Loucy (cell line): Measurements from ENCODE around the gene RNASET2.

Source experiments
- H2AFZ ChIP-seq: fragments of 200-600 bp; sonication (generic); 2 replicates; pipeline ENCODE4 v1.6.0; 2016; ENCODE audit warnings: antibody characterized with exemption, mild to moderate bottlenecking, low read length, moderate library complexity
- H3F3A ChIP-seq: fragments of 200-600 bp; 2 replicates; pipeline ENCODE4 v1.6.0; 2016; ENCODE audit warnings: antibody characterized with exemption, low read depth, mild to moderate bottlenecking
- H3K27me3 ChIP-seq: fragments of 200-600 bp; sonication (generic); 2 replicates; pipeline ENCODE4 v1.6.1; 2014; ENCODE audit warnings: low read length, mild to moderate bottlenecking; ENCODE audit not compliant: insufficient read depth, poor library complexity, severe bottlenecking
- H3K36me3 ChIP-seq: fragments of 200-600 bp; sonication (generic); 2 replicates; pipeline ENCODE4 v1.6.1; 2016; ENCODE audit warnings: low read length; ENCODE audit not compliant: insufficient read depth
- H3K4me1 ChIP-seq: fragments of 200-600 bp; sonication (generic); 2 replicates; pipeline ENCODE4 v1.5.1; 2014; ENCODE audit warnings: low read length, mild to moderate bottlenecking; ENCODE audit not compliant: insufficient read depth, poor library complexity, severe bottlenecking
- H3K4me2 ChIP-seq: fragments of 200-600 bp; sonication (generic); 2 replicates; pipeline ENCODE4 v1.6.0; 2014; ENCODE audit warnings: antibody characterized with exemption, low read length, low read depth, mild to moderate bottlenecking; ENCODE audit not compliant: poor library complexity, severe bottlenecking
- H3K4me3 ChIP-seq: fragments of 200-600 bp; sonication (generic); 2 replicates; pipeline ENCODE4 v1.5.1; 2014; ENCODE audit warnings: low read length, mild to moderate bottlenecking, mixed read lengths; ENCODE audit not compliant: poor library complexity, severe bottlenecking
- H3K79me2 ChIP-seq: fragments of 200-600 bp; sonication (generic); 2 replicates; pipeline ENCODE4 v1.6.1; 2014; ENCODE audit warnings: low read length; ENCODE audit not compliant: insufficient read depth
- H3K9ac ChIP-seq: fragments of 200-600 bp; sonication (generic); 2 replicates; pipeline ENCODE4 v1.6.0; 2014; ENCODE audit warnings: mild to moderate bottlenecking, low read depth, low read length, moderate library complexity; ENCODE audit not compliant: poor library complexity, severe bottlenecking
- H3K9me2 ChIP-seq: fragments of 200-600 bp; sonication (generic); replicated peaks from 2 replicates; pipeline ENCODE4 v1.6.1; 2016; ENCODE audit warnings: low read depth, low read length, mixed read lengths
- H3K9me3 ChIP-seq: fragments of 200-600 bp; sonication (generic); 2 replicates; pipeline ENCODE4 v1.6.1; 2014; ENCODE audit warnings: mild to moderate bottlenecking, antibody characterized with exemption, low read length, low read depth; ENCODE audit not compliant: insufficient read depth
- H4K20me1 ChIP-seq: fragments of 200-600 bp; sonication (generic); 2 replicates; pipeline ENCODE4 v1.6.0; 2014; ENCODE audit warnings: antibody characterized with exemption, low read length, mild to moderate bottlenecking; ENCODE audit not compliant: insufficient read depth, poor library complexity, severe bottlenecking
- CTCF ChIP-seq: fragments of 200-600 bp; sonication (generic); conservative IDR thresholded peaks from 2 replicates; pipeline ENCODE4 v1.5.1; 2014; ENCODE audit warnings: mild to moderate bottlenecking, antibody characterized with exemption, low read length
- EZH2phosphoT487 ChIP-seq: fragments of 200-600 bp; IDR thresholded peaks from 2 replicates; pipeline ENCODE4 v1.6.1; 2018; ENCODE audit warnings: antibody characterized with exemption, mild to moderate bottlenecking, moderate library complexity, borderline replicate concordance

The RNASET2 gene

GRCh38 chr6:166929542-166930189, 26.7 kb downstream of the RNASET2 start:
- no peaks in the 10 kb centered on the region for H3K36me3 ChIP-seq
- no peaks in the 10 kb centered on the region for H3K4me1 ChIP-seq
- H4K20me1 ChIP-seq, result no peaks in the 10 kb centered on the region
- no peaks in the 10 kb centered on the region for H3K27me3 ChIP-seq
- H3K79me2 ChIP-seq, result no peaks in the 10 kb centered on the region
- H3F3A ChIP-seq, result no peaks in the 10 kb centered on the region
- H3K9me3 ChIP-seq, result no peaks in the 10 kb centered on the region
- no peaks in the 10 kb centered on the region for H3K9me2 ChIP-seq
- H2AFZ ChIP-seq, result no peak overlapping the region
- no peak overlapping the region for H3K4me3 ChIP-seq
- no peak overlapping the region for H3K9ac ChIP-seq
- no peak overlapping the region for H3K4me2 ChIP-seq
- TF ChIP-seq CTCF (no peak), EZH2phosphoT487 (no peak)

DNA sequence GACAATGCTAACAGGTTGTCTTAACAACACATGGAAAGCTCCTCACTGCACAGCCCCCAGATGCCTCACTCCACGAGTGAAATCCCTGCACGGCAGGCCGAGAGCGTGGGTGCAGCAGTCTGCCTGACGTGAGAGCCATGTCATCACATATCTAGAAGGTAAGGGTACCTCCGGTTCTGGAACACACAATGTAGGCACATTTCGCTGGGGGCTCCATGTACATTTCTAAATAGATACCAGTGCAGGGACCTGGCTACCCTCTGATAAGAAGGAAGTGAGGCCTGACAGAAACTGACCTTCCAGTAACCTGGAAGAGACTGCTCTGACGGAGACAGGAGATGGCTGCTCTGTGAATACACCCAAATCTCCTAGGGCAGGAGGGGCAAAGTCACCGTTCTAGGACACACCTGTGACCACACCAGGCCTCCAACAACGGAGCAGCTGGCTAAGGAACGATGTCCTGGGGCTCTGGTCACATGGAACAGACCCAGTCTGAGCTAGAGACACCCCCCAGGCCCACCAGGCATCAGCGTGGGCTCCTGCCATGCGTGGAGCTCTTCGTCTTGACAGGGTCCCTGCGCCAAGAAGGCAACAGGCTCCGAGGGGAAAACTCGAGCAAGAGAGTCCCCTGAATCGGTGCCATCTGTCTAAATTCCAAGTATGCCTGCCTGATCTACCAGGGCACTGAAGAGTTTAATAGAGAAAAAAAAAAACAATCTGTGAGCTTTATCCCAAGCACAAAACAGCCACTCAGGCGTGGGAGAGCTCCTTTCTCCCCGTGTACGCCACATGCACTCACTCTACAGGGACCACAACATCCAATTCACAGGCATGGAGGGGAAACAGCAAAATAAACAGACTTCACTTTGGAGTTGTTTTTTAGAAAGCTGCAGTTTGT, 27.5 kb downstream of the RNASET2 start:
- Histone ChIP-seq H3K4me2 (no peak overlapping the region), H3F3A (no peaks in the 10 kb centered on the region), H2AFZ (no peak overlapping the region), H3K4me1 (no peaks in the 10 kb centered on the region), H3K4me3 (no peak overlapping the region), H3K27me3 (no peaks in the 10 kb centered on the region), H3K79me2 (no peaks in the 10 kb centered on the region), H3K9me2 (no peaks in the 10 kb centered on the region), H4K20me1 (no peaks in the 10 kb centered on the region), H3K9me3 (no peaks in the 10 kb centered on the region), H3K9ac (no peak overlapping the region), H3K36me3 (no peaks in the 10 kb centered on the region)
- TF ChIP-seq CTCF (no peak), EZH2phosphoT487 (no peak)

DNA sequence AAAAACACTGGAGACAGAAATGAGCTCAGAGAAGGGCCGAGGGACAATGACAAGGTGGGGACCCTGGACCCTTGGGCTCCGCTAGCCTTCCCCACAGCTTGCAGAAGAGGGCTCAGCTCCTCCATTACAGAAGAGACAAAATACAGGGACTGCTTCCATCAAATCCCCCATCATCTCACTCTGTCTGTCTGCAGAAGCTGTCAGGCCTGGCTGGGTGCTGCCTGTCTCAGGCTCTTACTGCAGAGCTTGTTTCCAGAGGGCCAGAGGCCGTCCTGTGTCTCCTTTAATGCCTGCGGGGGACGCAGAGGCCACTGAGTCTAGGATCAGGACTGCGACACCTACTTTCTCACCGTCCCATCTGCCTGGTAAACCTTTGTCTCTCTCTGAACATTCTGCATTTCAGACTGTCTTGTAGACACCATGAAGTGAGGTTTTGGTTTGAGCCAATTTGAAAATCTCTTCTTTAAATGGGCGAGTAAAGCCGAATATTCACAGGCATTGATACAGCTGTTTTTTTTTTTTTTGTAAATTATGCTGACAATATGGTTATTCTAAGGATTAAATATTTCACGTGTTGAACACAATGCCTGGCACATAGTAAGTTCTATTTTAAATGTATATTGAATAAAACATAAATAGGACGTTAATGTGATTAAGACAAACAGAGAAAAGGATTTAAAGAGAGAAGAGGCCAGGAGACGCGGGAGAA, 28.3 kb downstream of the RNASET2 start:
- H3K36me3 ChIP-seq, result no peaks in the 10 kb centered on the region
- H3K9ac ChIP-seq, result no peak overlapping the region
- no peaks in the 10 kb centered on the region for H3K9me3 ChIP-seq
- H3K9me2 ChIP-seq, result no peaks in the 10 kb centered on the region
- H3K79me2 ChIP-seq, result no peaks in the 10 kb centered on the region
- TF ChIP-seq CTCF (no peak), EZH2phosphoT487 (no peak)
- H4K20me1 ChIP-seq, result no peaks in the 10 kb centered on the region
- H3K27me3 ChIP-seq, result no peaks in the 10 kb centered on the region
- H3F3A ChIP-seq, result no peaks in the 10 kb centered on the region
- H3K4me2 ChIP-seq, result no peak overlapping the region
- H3K4me3 ChIP-seq, result no peak overlapping the region
- H3K4me1 ChIP-seq, result no peaks in the 10 kb centered on the region
- no peak overlapping the region for H2AFZ ChIP-seq
